ENCODE measurements around the gene PLD1. TPM values are rescaled to one million over a fixed set of nuclear protein-coding genes. Genes with fewer than 3 reads are reported as not detected.
"Not testable (repeated sequence)": the region's sequence is repeated elsewhere in the genome, so short reads cannot be mapped to it uniquely, and the experiment has no call there.

PLD1 gene, protein sequence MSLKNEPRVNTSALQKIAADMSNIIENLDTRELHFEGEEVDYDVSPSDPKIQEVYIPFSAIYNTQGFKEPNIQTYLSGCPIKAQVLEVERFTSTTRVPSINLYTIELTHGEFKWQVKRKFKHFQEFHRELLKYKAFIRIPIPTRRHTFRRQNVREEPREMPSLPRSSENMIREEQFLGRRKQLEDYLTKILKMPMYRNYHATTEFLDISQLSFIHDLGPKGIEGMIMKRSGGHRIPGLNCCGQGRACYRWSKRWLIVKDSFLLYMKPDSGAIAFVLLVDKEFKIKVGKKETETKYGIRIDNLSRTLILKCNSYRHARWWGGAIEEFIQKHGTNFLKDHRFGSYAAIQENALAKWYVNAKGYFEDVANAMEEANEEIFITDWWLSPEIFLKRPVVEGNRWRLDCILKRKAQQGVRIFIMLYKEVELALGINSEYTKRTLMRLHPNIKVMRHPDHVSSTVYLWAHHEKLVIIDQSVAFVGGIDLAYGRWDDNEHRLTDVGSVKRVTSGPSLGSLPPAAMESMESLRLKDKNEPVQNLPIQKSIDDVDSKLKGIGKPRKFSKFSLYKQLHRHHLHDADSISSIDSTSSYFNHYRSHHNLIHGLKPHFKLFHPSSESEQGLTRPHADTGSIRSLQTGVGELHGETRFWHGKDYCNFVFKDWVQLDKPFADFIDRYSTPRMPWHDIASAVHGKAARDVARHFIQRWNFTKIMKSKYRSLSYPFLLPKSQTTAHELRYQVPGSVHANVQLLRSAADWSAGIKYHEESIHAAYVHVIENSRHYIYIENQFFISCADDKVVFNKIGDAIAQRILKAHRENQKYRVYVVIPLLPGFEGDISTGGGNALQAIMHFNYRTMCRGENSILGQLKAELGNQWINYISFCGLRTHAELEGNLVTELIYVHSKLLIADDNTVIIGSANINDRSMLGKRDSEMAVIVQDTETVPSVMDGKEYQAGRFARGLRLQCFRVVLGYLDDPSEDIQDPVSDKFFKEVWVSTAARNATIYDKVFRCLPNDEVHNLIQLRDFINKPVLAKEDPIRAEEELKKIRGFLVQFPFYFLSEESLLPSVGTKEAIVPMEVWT
- 10 to 100 TPM in 1 of 2 donors, 1 to 10 TPM in 1; 9.5 to 15.9 TPM for total RNA-seq
- polyA plus RNA-seq (2013, experiment 1 of 2) = 3.0 TPM
- polyA plus RNA-seq (2013, experiment 2 of 2) = 3.1 TPM
- long read RNA-seq, experiment 1, full-length matches to known transcripts = 1 of 4 reads
- long read RNA-seq, experiment 1, partial matches to known transcripts = 2 of 4 reads
- long read RNA-seq, experiment 1, other reads (novel, unspliced or antisense) = 1 of 4 reads
- long read RNA-seq, experiment 2, full-length matches to known transcripts = 6 of 9 reads
- long read RNA-seq, experiment 2, partial matches to known transcripts = 2 of 9 reads
- long read RNA-seq, experiment 2, other reads (novel, unspliced or antisense) = 1 of 9 reads
- long read RNA-seq, experiment 3, full-length matches to known transcripts = 5 of 10 reads
- long read RNA-seq, experiment 3, partial matches to known transcripts = 2 of 10 reads
- long read RNA-seq, experiment 3, other reads (novel, unspliced or antisense) = 3 of 10 reads
- long read RNA-seq, experiment 4 = 0 reads

DNA sequence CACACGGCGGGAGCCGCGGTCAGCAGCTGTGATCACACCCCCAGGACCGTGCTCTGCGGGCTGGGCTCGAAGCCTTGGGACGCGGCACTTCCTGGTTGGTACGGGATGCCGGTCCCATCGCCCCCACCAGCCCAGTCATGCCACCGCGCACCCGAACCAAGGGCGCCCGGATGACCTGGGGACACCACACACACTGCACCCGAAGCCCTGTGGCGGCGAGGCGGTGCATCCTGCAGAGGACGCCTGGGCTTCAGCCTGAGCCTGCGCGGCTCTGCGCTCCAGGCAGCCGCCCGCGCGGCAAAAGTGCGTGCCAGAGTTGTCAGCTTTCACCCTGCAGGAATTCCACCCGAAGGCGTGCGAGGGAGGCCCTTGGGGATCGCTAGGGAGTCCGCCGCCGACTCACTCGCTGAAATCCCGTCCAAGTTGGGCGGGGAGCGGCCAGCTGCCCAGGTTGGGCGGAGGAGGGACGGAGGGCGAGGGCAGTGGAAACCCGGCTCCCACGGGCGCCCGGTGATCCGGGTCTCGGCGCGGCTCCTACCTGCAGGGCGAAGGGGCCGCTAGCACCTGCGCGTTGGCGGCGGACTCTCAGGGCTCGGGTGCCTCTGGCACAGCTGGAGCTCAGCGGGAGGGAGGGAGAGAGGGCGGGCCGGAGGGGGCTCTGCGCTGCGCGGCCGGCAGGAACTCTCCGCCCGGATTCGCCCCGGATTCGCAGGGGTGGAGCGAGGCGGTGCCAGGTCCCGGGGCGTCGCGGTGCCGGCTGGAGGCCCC, at the start of gene PLD1:
Gene PLD1 (minus strand): TSS at position 623 of the 768 bp plus-strand sequence. CDS start 72,432 bp downstream, outside the sequence.
- Histone ChIP-seq H3K9ac (ENCODE audit: extremely low read depth, low read length, poor library complexity, severe bottlenecking) (peak within 1 kb of the TSS; percentile 30), H3K9me3 (ENCODE audit: control insufficient read depth, low read length) (no peaks in the 10 kb centered on the region), H3K4me1 (ENCODE audit: control insufficient read depth, insufficient read depth, low read length) (peaks cover 5% of the 10 kb centered on the region), H3K36me3 (ENCODE audit: control insufficient read depth, insufficient read depth, low read length) (no peaks in the 10 kb centered on the region), H3K4me3 (ENCODE audit: low read length) (peak within 1 kb of the TSS; percentile 81), H3K27me3 (ENCODE audit: control insufficient read depth, insufficient read depth, low read length, poor library complexity, severe bottlenecking) (peaks cover 19% of the 10 kb centered on the region), H3K27ac (ENCODE audit: low read depth, low read length) (no peak within 1 kb of the TSS)
- TF ChIP-seq, protein P1, sequence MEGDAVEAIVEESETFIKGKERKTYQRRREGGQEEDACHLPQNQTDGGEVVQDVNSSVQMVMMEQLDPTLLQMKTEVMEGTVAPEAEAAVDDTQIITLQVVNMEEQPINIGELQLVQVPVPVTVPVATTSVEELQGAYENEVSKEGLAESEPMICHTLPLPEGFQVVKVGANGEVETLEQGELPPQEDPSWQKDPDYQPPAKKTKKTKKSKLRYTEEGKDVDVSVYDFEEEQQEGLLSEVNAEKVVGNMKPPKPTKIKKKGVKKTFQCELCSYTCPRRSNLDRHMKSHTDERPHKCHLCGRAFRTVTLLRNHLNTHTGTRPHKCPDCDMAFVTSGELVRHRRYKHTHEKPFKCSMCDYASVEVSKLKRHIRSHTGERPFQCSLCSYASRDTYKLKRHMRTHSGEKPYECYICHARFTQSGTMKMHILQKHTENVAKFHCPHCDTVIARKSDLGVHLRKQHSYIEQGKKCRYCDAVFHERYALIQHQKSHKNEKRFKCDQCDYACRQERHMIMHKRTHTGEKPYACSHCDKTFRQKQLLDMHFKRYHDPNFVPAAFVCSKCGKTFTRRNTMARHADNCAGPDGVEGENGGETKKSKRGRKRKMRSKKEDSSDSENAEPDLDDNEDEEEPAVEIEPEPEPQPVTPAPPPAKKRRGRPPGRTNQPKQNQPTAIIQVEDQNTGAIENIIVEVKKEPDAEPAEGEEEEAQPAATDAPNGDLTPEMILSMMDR (conservative IDR thresholded peaks at IDR 0.05) = no peak
- Mint-ChIP-seq H3K9me3 (no peaks in the 10 kb centered on the region), H3K27ac (peak within 1 kb of the TSS; percentile 55), H3K4me3 (peak within 1 kb of the TSS; percentile 71), H3K4me1 (peaks cover 11% of the 10 kb centered on the region), H3K27me3 (ENCODE audit: insufficient read depth) (peaks cover 32% of the 10 kb centered on the region), H3K36me3 (ENCODE audit: low read depth) (no peaks in the 10 kb centered on the region)
- 0% methylated on average over 16 to 78 of the region's 78 CpGs for WGBS, 2 experiments (ENCODE audit: insufficient coverage in 1 of 2, insufficient read length in 1 of 2)
- peak; percentile 88 for DNase-seq

DNA sequence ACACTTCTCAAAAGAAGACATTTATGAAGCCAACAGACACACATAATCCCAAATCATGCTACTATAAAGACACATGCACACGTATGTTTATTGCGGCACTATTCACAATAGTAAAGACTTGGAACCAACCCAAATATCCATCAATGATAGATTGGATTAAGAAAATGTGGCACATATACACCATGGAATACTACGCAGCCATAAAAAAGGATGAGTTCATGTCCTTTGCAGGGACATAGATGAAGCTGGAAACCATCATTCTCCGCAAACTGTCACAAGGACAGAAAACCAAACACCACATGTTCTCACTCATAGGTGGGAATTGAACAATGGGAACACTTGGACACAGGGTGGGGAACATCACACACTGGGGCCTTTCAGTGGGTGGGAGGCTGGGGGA, 48.5 kb upstream of the PLD1 start:
- not testable (repeated sequence) for H3K27ac ChIP-seq (ENCODE audit: low read depth, low read length); H3K4me3 Mint-ChIP-seq; H3K27me3 ChIP-seq (ENCODE audit: control insufficient read depth, insufficient read depth, low read length, poor library complexity, severe bottlenecking); DNase-seq; H3K27me3 Mint-ChIP-seq (ENCODE audit: insufficient read depth); H3K9ac ChIP-seq (ENCODE audit: extremely low read depth, low read length, poor library complexity, severe bottlenecking); H3K36me3 Mint-ChIP-seq (ENCODE audit: low read depth); H3K27ac Mint-ChIP-seq; H3K36me3 ChIP-seq (ENCODE audit: control insufficient read depth, insufficient read depth, low read length); H3K4me3 ChIP-seq (ENCODE audit: low read length); H3K4me1 ChIP-seq (ENCODE audit: control insufficient read depth, insufficient read depth, low read length)
- 100% methylated on average over 4 of the region's 4 CpGs; no CpG with 5 or more reads in 1 of the 2 experiments for WGBS, 2 experiments (ENCODE audit: insufficient coverage in 1 of 2, insufficient read length in 1 of 2)
- Mint-ChIP-seq H3K9me3 (peaks cover 53% of the 10 kb centered on the region), H3K4me1 (peaks cover 11% of the 10 kb centered on the region)
- H3K9me3 ChIP-seq (ENCODE audit: control insufficient read depth, low read length) = peaks cover 47% of the 10 kb centered on the region

DNA sequence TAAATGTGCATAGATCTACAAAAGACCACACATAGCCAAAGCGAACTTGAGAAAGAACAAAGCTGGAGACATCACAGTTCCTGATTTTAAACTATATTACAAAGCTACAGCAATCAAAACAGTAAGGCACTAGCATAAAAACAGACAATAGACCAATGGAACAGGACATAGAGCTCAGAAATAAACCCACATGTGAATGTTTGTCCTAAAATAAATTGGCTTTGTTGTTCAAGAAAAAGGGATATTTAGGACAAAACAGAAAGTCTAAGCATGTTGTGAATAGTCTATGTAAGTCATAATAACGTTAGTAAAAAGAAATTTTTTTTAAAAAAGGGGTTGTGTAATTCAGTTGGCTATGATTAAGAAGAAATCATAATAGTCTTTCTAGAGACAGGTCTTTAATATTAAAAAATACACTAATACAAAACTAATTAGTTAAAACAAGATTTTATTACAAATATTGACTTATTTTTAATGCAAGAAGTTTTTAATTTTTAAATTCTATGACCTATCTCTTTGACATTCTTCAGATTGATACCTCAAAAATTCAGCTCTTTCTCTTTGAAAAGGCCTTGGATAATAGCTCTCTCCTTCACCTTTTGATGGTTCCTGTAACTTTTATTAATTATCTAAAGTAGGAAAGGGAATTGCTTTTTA, 44.5 kb upstream of the PLD1 start:
- Mint-ChIP-seq H3K4me3 (no peak overlapping the region), H3K9me3 (peaks cover 80% of the 10 kb centered on the region), H3K4me1 (peaks cover 10% of the 10 kb centered on the region), H3K36me3 (ENCODE audit: low read depth) (peaks cover 9% of the 10 kb centered on the region), H3K27me3 (ENCODE audit: insufficient read depth) (no peaks in the 10 kb centered on the region), H3K27ac (no peak overlapping the region)
- peak overlapping the region; percentile 66 for H3K4me3 ChIP-seq (ENCODE audit: low read length)
- no peaks in the 10 kb centered on the region for H3K27me3 ChIP-seq (ENCODE audit: control insufficient read depth, insufficient read depth, low read length, poor library complexity, severe bottlenecking)
- no peak for DNase-seq
- WGBS, 2 experiments (ENCODE audit: insufficient coverage in 1 of 2, insufficient read length in 1 of 2) = 83 to 89% methylated on average over 1 to 2 of the region's 2 CpGs
- H3K36me3 ChIP-seq (ENCODE audit: control insufficient read depth, insufficient read depth, low read length) = no peaks in the 10 kb centered on the region
- H3K27ac ChIP-seq (ENCODE audit: low read depth, low read length) = no peak overlapping the region
- TF ChIP-seq, protein P1 (conservative IDR thresholded peaks at IDR 0.05) = no peak
- H3K9ac ChIP-seq (ENCODE audit: extremely low read depth, low read length, poor library complexity, severe bottlenecking) = no peak overlapping the region
- peaks cover 74% of the 10 kb centered on the region for H3K9me3 ChIP-seq (ENCODE audit: control insufficient read depth, low read length)
- no peaks in the 10 kb centered on the region for H3K4me1 ChIP-seq (ENCODE audit: control insufficient read depth, insufficient read depth, low read length)

Measured in endodermal cell (in vitro differentiated cells).